IMR-90 (cell line): ENCODE results near the gene IGF1. TPM values are rescaled to one million over a fixed set of nuclear protein-coding genes. Genes with fewer than 3 reads are reported as not detected.

Experiments used
- ATAC-seq: fragments of 200-7000 bp; cut with Tn5 transposase; 2 replicates; pipeline ENCODE4 v1.9.1; 2020; ENCODE audit warnings: low read depth, mild to moderate bottlenecking, moderate library complexity
- BruUV-seq: library from RNA; stranded (reverse); fragments of 400-500 nt; replicated peaks from 2 replicates; lab custom pipeline; 2021; lab: Mats Ljungman, UMichigan
- CTCF ChIA-PET: fragments of 300-600 bp; formaldehyde crosslinking; extraction: SDS; loops from one replicate; lab custom pipeline; 2021; ENCODE audit warnings: antibody characterized with exemption; lab: Yijun Ruan, JAX
- POLR2A ChIA-PET: fragments of 300-600 bp; sonication (Branson Sonifier 250); formaldehyde crosslinking; loops from one replicate; lab custom pipeline; 2022; ENCODE audit warnings: antibody characterized with exemption; ENCODE audit not compliant: unreplicated experiment; lab: Charles Lee
- DNase-seq: peaks from one replicate; pipeline ENCODE4 v3.0.0; 2013
- H2AFZ ChIP-seq: replicated peaks from 2 replicates; pipeline ENCODE3; 2013; ENCODE audit warnings: low read length, mild to moderate bottlenecking; ENCODE audit not compliant: poor library complexity
- H2AK5ac ChIP-seq: 2 replicates; pipeline ENCODE4 v1.6.1; 2013; ENCODE audit warnings: low read depth, low read length, inconsistent platforms
- H2AK9ac ChIP-seq: replicated peaks from 2 replicates; pipeline ENCODE3; 2013; ENCODE audit warnings: mild to moderate bottlenecking, low read depth, low read length, moderate library complexity; ENCODE audit not compliant: poor library complexity
- H2BK120ac ChIP-seq: 2 replicates; pipeline ENCODE4 v1.6.1; 2013; ENCODE audit warnings: low read depth, low read length, inconsistent platforms
- H2BK15ac ChIP-seq: 3 replicates; pipeline ENCODE4 v1.6.1; 2013; ENCODE audit warnings: low read depth, low read length, inconsistent platforms
- H2BK20ac ChIP-seq: 2 replicates; pipeline ENCODE4 v1.6.1; 2013; ENCODE audit warnings: low read depth, mild to moderate bottlenecking, inconsistent platforms, low read length, moderate library complexity
- H2BK5ac ChIP-seq: 2 replicates; pipeline ENCODE4 v1.6.1; 2013; ENCODE audit warnings: mild to moderate bottlenecking, low read depth, low read length, inconsistent platforms; ENCODE audit not compliant: poor library complexity, severe bottlenecking
- H3K14ac ChIP-seq: replicated peaks from 2 replicates; pipeline ENCODE4 v1.6.1; 2013; ENCODE audit warnings: low read depth, low read length, inconsistent platforms
- H3K18ac ChIP-seq: 2 replicates; pipeline ENCODE4 v1.6.1; 2013; ENCODE audit warnings: low read depth, low read length, control low read depth
- H3K23ac ChIP-seq: 2 replicates; pipeline ENCODE4 v1.6.1; 2013; ENCODE audit warnings: low read depth, low read length, inconsistent platforms
- H3K27ac ChIP-seq: 2 replicates; pipeline ENCODE4 v1.5.1; 2013; ENCODE audit warnings: mild to moderate bottlenecking, control low read depth, low read length; ENCODE audit not compliant: insufficient read depth
- H3K27me3 ChIP-seq: 2 replicates; pipeline ENCODE4 v1.6.1; 2013; ENCODE audit warnings: low read length; ENCODE audit not compliant: control insufficient read depth, insufficient read depth
- H3K36me3 ChIP-seq: 2 replicates; pipeline ENCODE4 v1.6.1; 2013; ENCODE audit warnings: low read length, mixed read lengths; ENCODE audit not compliant: control insufficient read depth, insufficient read depth
- H3K4ac ChIP-seq: 2 replicates; pipeline ENCODE4 v1.6.1; 2013; ENCODE audit warnings: low read depth, low read length, inconsistent platforms
- H3K4me1 ChIP-seq: 2 replicates; pipeline ENCODE4 v1.6.1; 2013; ENCODE audit warnings: low read length, mixed read lengths; ENCODE audit not compliant: control insufficient read depth, insufficient read depth
- H3K4me2 ChIP-seq: 2 replicates; pipeline ENCODE4 v1.6.1; 2013; ENCODE audit warnings: low read depth, mild to moderate bottlenecking, control low read depth, low read length, moderate library complexity
- H3K4me3 ChIP-seq: 2 replicates; pipeline ENCODE4 v1.5.1; 2013; ENCODE audit warnings: low read depth, mild to moderate bottlenecking, control low read depth, low read length, moderate library complexity; ENCODE audit not compliant: insufficient read depth
- H3K56ac ChIP-seq: 2 replicates; pipeline ENCODE4 v1.6.1; 2013; ENCODE audit warnings: low read length, inconsistent platforms; ENCODE audit not compliant: insufficient read depth; ENCODE audit errors: extremely low read depth
- H3K79me1 ChIP-seq, 2 experiments: 2 replicates each; pipeline ENCODE4 v1.6.1; 2013; ENCODE audit warnings: low read length in 2 of 2, inconsistent platforms in 1 of 2, low read depth in 1 of 2
- H3K9ac ChIP-seq: 2 replicates; pipeline ENCODE4 v1.6.1; 2013; ENCODE audit warnings: low read depth, low read length, control low read depth
- H3K9me1 ChIP-seq: 2 replicates; pipeline ENCODE4 v1.6.1; 2013; ENCODE audit warnings: low read length, inconsistent platforms; ENCODE audit not compliant: insufficient read depth
- H3K9me3 ChIP-seq: 2 replicates; pipeline ENCODE4 v1.6.1; 2013; ENCODE audit warnings: low read length; ENCODE audit not compliant: control insufficient read depth, insufficient read depth
- H4K20me1 ChIP-seq: 2 replicates; pipeline ENCODE4 v1.6.1; 2013; ENCODE audit warnings: low read length, inconsistent platforms; ENCODE audit not compliant: insufficient read depth
- H4K5ac ChIP-seq: 2 replicates; pipeline ENCODE4 v1.6.1; 2013; ENCODE audit warnings: mild to moderate bottlenecking, low read depth, low read length, control low read depth
- H4K8ac ChIP-seq, 2 experiments: 2 replicates each; pipeline ENCODE4 v1.6.1; 2013; ENCODE audit warnings: low read depth in 2 of 2, low read length in 2 of 2, control low read depth in 1 of 2, inconsistent platforms in 1 of 2
- H4K91ac ChIP-seq: 2 replicates; pipeline ENCODE4 v1.6.1; 2013; ENCODE audit warnings: low read depth, low read length, inconsistent platforms; ENCODE audit not compliant: insufficient read depth
- BHLHE40 ChIP-seq: fragments of 150-350 bp; IDR thresholded peaks from 2 replicates; pipeline ENCODE4 v1.6.1; 2016; ENCODE audit warnings: mild to moderate bottlenecking, low read depth, low read length
- CEBPB ChIP-seq: IDR thresholded peaks from 2 replicates; pipeline ENCODE4 v1.6.1; 2012; ENCODE audit warnings: low read depth, low read length, improper control_type of control experiment
- CHD1 ChIP-seq: IDR thresholded peaks from 2 replicates; pipeline ENCODE4 v1.6.1; 2012; ENCODE audit warnings: low read depth, low read length, improper control_type of control experiment
- FOS ChIP-seq: fragments of 150-350 bp; IDR thresholded peaks from 2 replicates; pipeline ENCODE4 v1.6.1; 2016; ENCODE audit warnings: low read depth, low read length
- MAFK ChIP-seq: IDR thresholded peaks from 2 replicates; pipeline ENCODE4 v1.6.1; 2012; ENCODE audit warnings: low read depth, low read length, improper control_type of control experiment
- MAZ ChIP-seq: IDR thresholded peaks from 2 replicates; pipeline ENCODE4 v1.6.1; 2012; ENCODE audit warnings: low read depth, mild to moderate bottlenecking, low read length, improper control_type of control experiment, moderate library complexity, borderline replicate concordance
- MXI1 ChIP-seq: IDR thresholded peaks from 2 replicates; pipeline ENCODE4 v1.6.1; 2012; ENCODE audit warnings: low read depth, mild to moderate bottlenecking, low read length, moderate library complexity, borderline replicate concordance
- NFE2L2 ChIP-seq: fragments of 150-350 bp; IDR thresholded peaks from 2 replicates; pipeline ENCODE4 v1.6.1; 2016; ENCODE audit warnings: low read depth, mild to moderate bottlenecking, low read length
- POLR2A ChIP-seq: IDR thresholded peaks from 2 replicates; pipeline ENCODE4 v1.6.1; 2012; ENCODE audit warnings: mild to moderate bottlenecking, low read depth, low read length
- RAD21 ChIP-seq: IDR thresholded peaks from 2 replicates; pipeline ENCODE4 v1.6.1; 2012; ENCODE audit warnings: low read length, improper control_type of control experiment
- RCOR1 ChIP-seq: IDR thresholded peaks from 2 replicates; pipeline ENCODE4 v1.6.1; 2012; ENCODE audit warnings: mild to moderate bottlenecking, low read length, improper control_type of control experiment; ENCODE audit not compliant: insufficient replicate concordance
- RFX5 ChIP-seq: IDR thresholded peaks from 2 replicates; pipeline ENCODE4 v1.8.0; 2012; ENCODE audit warnings: low read depth, mild to moderate bottlenecking, low read length, moderate library complexity
- SMC3 ChIP-seq: fragments of 150-350 bp; IDR thresholded peaks from 2 replicates; pipeline ENCODE4 v1.6.1; 2016; ENCODE audit warnings: low read depth, mild to moderate bottlenecking, antibody characterized with exemption, low read length, moderate library complexity
- WGBS, 2 experiments: methylation state at CpG; one replicate each; pipeline versions ENCODE4 v1.1.5 to v1.1.7; 2013; ENCODE audit warnings: missing lambda C conversion rate in 2 of 2; ENCODE audit not compliant: insufficient read length in 1 of 2; ENCODE audit errors: extremely low coverage in 2 of 2; 5-methylcytosine and 5-hydroxymethylcytosine counted together
- dilution Hi-C: fragments of 300-500 bp; cut with HindIII; formaldehyde crosslinking; loops from one replicate; pipeline ENCODE4 v1.14.3; 2018; ENCODE audit warnings: low sequenced_read_pairs; ENCODE audit not compliant: unreplicated experiment
- in situ Hi-C: fragments of 300-500 bp; cut with MboI; formaldehyde crosslinking; loops from 3 replicates; pipeline ENCODE4 v1.14.3; 2019; ENCODE audit warnings: low sequenced_read_pairs, inconsistent platforms, mixed read lengths
- intact Hi-C: fragments of 100-400 bp; cut with micrococcal nuclease; formaldehyde crosslinking; loops from 2 replicates; pipeline ENCODE4 v1.10.0; 2022
- polyA plus RNA-seq, 3 experiments: library from polyadenylated mRNA; depleted of rRNA; stranded (reverse); fragments of >200 nt; gene quantifications; 2 replicates each; pipeline ENCODE4 v1.2.3, GENCODE V29; 2012; ENCODE audit warnings: low replicate concordance in 1 of 3
- total RNA-seq: library from RNA; depleted of rRNA; stranded (reverse); fragments of >200 nt; gene quantifications from 2 replicates; pipeline ENCODE4 v1.2.3, GENCODE V29; 2012
- TF ChIP-seq, protein P1 (sequence below): fragments of 150-350 bp; IDR thresholded peaks from 2 replicates; pipeline ENCODE4 v1.6.1; 2016; ENCODE audit warnings: low read depth, mild to moderate bottlenecking, low read length, moderate library complexity, borderline replicate concordance
- TF ChIP-seq, protein P2 (sequence below): conservative IDR thresholded peaks from 2 replicates; pipeline ENCODE4 v1.5.1; 2012; ENCODE audit warnings: mild to moderate bottlenecking, low read depth, low read length, improper control_type of control experiment

IGF1 gene
- total and polyA plus RNA-seq, 2 of the 4 experiments (the other 2 are of a cell fraction), result under 0.01 to 0.12 TPM

GRCh38 chr12:102470945-102471344 is 9.4 kb downstream of the IGF1 start:
- intact Hi-C loops, result no loop called here
- ChIA-PET POLR2A (no interaction called here), CTCF (interaction anchor here (1.5 kb wide), 1 partner anchor 14 kb away, joined by 3 read pairs; no protein-coding TSS in a partner anchor)
- H2AFZ ChIP-seq, result no peak overlapping the region
- H3K36me3 ChIP-seq, result no peaks in the 10 kb centered on the region
- H2BK20ac ChIP-seq, result no peak overlapping the region
- TF ChIP-seq RFX5, result no peak
- TF ChIP-seq CHD1, result no peak
- no peak for TF ChIP-seq NFE2L2
- TF ChIP-seq MAZ, result no peak
- no peak for TF ChIP-seq POLR2A
- no peak for TF ChIP-seq CEBPB
- TF ChIP-seq BHLHE40, result no peak
- TF ChIP-seq, protein P1, sequence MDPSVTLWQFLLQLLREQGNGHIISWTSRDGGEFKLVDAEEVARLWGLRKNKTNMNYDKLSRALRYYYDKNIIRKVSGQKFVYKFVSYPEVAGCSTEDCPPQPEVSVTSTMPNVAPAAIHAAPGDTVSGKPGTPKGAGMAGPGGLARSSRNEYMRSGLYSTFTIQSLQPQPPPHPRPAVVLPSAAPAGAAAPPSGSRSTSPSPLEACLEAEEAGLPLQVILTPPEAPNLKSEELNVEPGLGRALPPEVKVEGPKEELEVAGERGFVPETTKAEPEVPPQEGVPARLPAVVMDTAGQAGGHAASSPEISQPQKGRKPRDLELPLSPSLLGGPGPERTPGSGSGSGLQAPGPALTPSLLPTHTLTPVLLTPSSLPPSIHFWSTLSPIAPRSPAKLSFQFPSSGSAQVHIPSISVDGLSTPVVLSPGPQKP, result no peak
- no peak for TF ChIP-seq MAFK
- no peak for TF ChIP-seq SMC3
- TF ChIP-seq FOS, result no peak
- TF ChIP-seq RCOR1, result no peak
- no peak for TF ChIP-seq RAD21
- TF ChIP-seq, protein P2, sequence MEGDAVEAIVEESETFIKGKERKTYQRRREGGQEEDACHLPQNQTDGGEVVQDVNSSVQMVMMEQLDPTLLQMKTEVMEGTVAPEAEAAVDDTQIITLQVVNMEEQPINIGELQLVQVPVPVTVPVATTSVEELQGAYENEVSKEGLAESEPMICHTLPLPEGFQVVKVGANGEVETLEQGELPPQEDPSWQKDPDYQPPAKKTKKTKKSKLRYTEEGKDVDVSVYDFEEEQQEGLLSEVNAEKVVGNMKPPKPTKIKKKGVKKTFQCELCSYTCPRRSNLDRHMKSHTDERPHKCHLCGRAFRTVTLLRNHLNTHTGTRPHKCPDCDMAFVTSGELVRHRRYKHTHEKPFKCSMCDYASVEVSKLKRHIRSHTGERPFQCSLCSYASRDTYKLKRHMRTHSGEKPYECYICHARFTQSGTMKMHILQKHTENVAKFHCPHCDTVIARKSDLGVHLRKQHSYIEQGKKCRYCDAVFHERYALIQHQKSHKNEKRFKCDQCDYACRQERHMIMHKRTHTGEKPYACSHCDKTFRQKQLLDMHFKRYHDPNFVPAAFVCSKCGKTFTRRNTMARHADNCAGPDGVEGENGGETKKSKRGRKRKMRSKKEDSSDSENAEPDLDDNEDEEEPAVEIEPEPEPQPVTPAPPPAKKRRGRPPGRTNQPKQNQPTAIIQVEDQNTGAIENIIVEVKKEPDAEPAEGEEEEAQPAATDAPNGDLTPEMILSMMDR, result no peak
- TF ChIP-seq MXI1, result no peak
- no peak overlapping the region for H3K27ac ChIP-seq
- no CpG with 5 or more reads among the region's 3 CpGs for WGBS, 2 experiments
- H4K91ac ChIP-seq, result no peak overlapping the region
- H2AK9ac ChIP-seq, result no peak overlapping the region
- dilution Hi-C loops, result no loop called here
- no peak overlapping the region for H2AK5ac ChIP-seq
- DNase-seq (no peak), ATAC-seq (peak; percentile 46; the same call in 1 of the 2 replicates)
- H3K4me1 ChIP-seq, result peaks cover 5% of the 10 kb centered on the region
- no peaks in the 10 kb centered on the region for H4K20me1 ChIP-seq
- no TSS peak for BruUV-seq
- no peak overlapping the region for H4K5ac ChIP-seq
- H3K9me1 ChIP-seq, result no peaks in the 10 kb centered on the region
- H2BK15ac ChIP-seq, result no peak overlapping the region
- H3K56ac ChIP-seq, result no peak overlapping the region
- H3K9ac ChIP-seq, result no peak overlapping the region
- H2BK120ac ChIP-seq, result no peak overlapping the region
- no peak overlapping the region for H3K4ac ChIP-seq
- H3K27me3 ChIP-seq, result no peaks in the 10 kb centered on the region
- no peak overlapping the region for H3K4me3 ChIP-seq
- H4K8ac ChIP-seq, result no peak overlapping the region
- no peaks in the 10 kb centered on the region for H3K9me3 ChIP-seq
- no peaks in the 10 kb centered on the region for H3K79me1 ChIP-seq
- no peak overlapping the region for H3K23ac ChIP-seq
- no peak overlapping the region for H3K4me2 ChIP-seq
- no peak overlapping the region for H3K14ac ChIP-seq
- H2BK5ac ChIP-seq, result no peak overlapping the region
- in situ Hi-C loops, result no loop called here
- H3K18ac ChIP-seq, result no peak overlapping the region
